SK-N-SH treated with all-trans-retinoic acid at 6 μM for 48 hours (cell line): ENCODE data around the gene WFDC6.

ENCODE experiments used
- ATAC-seq: fragments of 200-7000 bp; cut with Tn5 transposase; 3 replicates; pipeline ENCODE4 v1.9.1; 2020; ENCODE audit warnings: mild to moderate bottlenecking, moderate library complexity
- ARNTL ChIP-seq: fragments of 450-650 bp; formaldehyde crosslinking; IDR thresholded peaks from 2 replicates; pipeline ENCODE4 v1.5.0; 2020; ENCODE audit warnings: low read depth, mild to moderate bottlenecking, moderate library complexity, borderline replicate concordance
- BACH2 ChIP-seq: fragments of 250-450 bp; sonication (Bioruptor Pico); IDR thresholded peaks from 2 replicates; pipeline ENCODE4 v1.9.0; 2021; ENCODE audit warnings: mild to moderate bottlenecking, borderline replicate concordance
- CSDC2 ChIP-seq: fragments of 250-450 bp; sonication (Bioruptor Pico); IDR thresholded peaks from 2 replicates; pipeline ENCODE4 v1.5.0; 2020; ENCODE audit warnings: mild to moderate bottlenecking, moderate library complexity
- ESRRG ChIP-seq: fragments of 250-450 bp; sonication (Bioruptor Pico); IDR thresholded peaks from 2 replicates; pipeline ENCODE4 v1.6.1; 2021; ENCODE audit warnings: mild to moderate bottlenecking
- GLIS3 ChIP-seq: fragments of 250-450 bp; sonication (Bioruptor Pico); IDR thresholded peaks from 2 replicates; pipeline ENCODE4 v1.5.0; 2020; ENCODE audit warnings: mild to moderate bottlenecking, moderate library complexity
- ISL1 ChIP-seq: fragments of 250-450 bp; sonication (Bioruptor Pico); IDR thresholded peaks from 2 replicates; pipeline ENCODE4 v2.1.2; 2022; ENCODE audit warnings: mild to moderate bottlenecking, moderate library complexity
- OSR1 ChIP-seq: fragments of 250-450 bp; sonication (Bioruptor Pico); IDR thresholded peaks from 2 replicates; pipeline ENCODE4 v1.8.0; 2022; ENCODE audit warnings: moderate library complexity, mild to moderate bottlenecking, inconsistent platforms
- PATZ1 ChIP-seq: fragments of 250-450 bp; sonication (Bioruptor Pico); IDR thresholded peaks from 2 replicates; pipeline ENCODE4 v1.8.0; 2020; ENCODE audit warnings: mild to moderate bottlenecking, moderate library complexity, borderline replicate concordance
- POU6F1 ChIP-seq: fragments of 250-450 bp; sonication (Bioruptor Pico); IDR thresholded peaks from 2 replicates; pipeline ENCODE4 v1.8.0; 2021; ENCODE audit warnings: low read depth, mild to moderate bottlenecking, moderate library complexity, borderline replicate concordance
- RARB ChIP-seq: fragments of 250-450 bp; sonication (Bioruptor Pico); IDR thresholded peaks from 2 replicates; pipeline ENCODE4 v1.8.0; 2021; ENCODE audit warnings: mild to moderate bottlenecking, moderate library complexity
- SNAI2 ChIP-seq: fragments of 250-450 bp; sonication (Bioruptor Pico); IDR thresholded peaks from 2 replicates; pipeline ENCODE4 v1.5.0; 2020; ENCODE audit warnings: mild to moderate bottlenecking, moderate library complexity
- TCF4 ChIP-seq: fragments of 250-450 bp; sonication (Bioruptor Pico); IDR thresholded peaks from 2 replicates; pipeline ENCODE4 v1.8.0; 2021; ENCODE audit warnings: mild to moderate bottlenecking, moderate library complexity, borderline replicate concordance
- TOX ChIP-seq: fragments of 250-450 bp; sonication (Bioruptor Pico); IDR thresholded peaks from 2 replicates; pipeline ENCODE4 v1.8.0; 2021; ENCODE audit warnings: mild to moderate bottlenecking, moderate library complexity, borderline replicate concordance
- TSHZ2 ChIP-seq: fragments of 250-450 bp; sonication (Bioruptor Pico); IDR thresholded peaks from 2 replicates; pipeline ENCODE4 v1.5.0; 2020; ENCODE audit warnings: mild to moderate bottlenecking, moderate library complexity
- ZC3H10 ChIP-seq: fragments of 250-450 bp; sonication (Bioruptor Pico); IDR thresholded peaks from 2 replicates; pipeline ENCODE4 v1.5.1; 2021; ENCODE audit warnings: mild to moderate bottlenecking, moderate library complexity
- ZFP3 ChIP-seq: fragments of 250-450 bp; sonication (Bioruptor Pico); IDR thresholded peaks from 2 replicates; pipeline ENCODE4 v1.5.0; 2020; ENCODE audit warnings: mild to moderate bottlenecking, moderate library complexity
- ZFP30 ChIP-seq: fragments of 450-650 bp; formaldehyde crosslinking; IDR thresholded peaks from 2 replicates; pipeline ENCODE4 v1.5.0; 2022; ENCODE audit warnings: mild to moderate bottlenecking, moderate library complexity
- ZNF565 ChIP-seq: fragments of 450-650 bp; formaldehyde crosslinking; conservative IDR thresholded peaks from 2 replicates; pipeline ENCODE4 v1.5.0; 2020; ENCODE audit warnings: low read depth, mild to moderate bottlenecking, moderate library complexity
- ZNF70 ChIP-seq: fragments of 450-650 bp; formaldehyde crosslinking; IDR thresholded peaks from 2 replicates; pipeline ENCODE4 v1.5.0; 2020; ENCODE audit warnings: mild to moderate bottlenecking, moderate library complexity
- ZNF8 ChIP-seq: fragments of 450-650 bp; formaldehyde crosslinking; IDR thresholded peaks from 2 replicates; pipeline ENCODE4 v1.5.0; 2020; ENCODE audit warnings: mild to moderate bottlenecking, moderate library complexity

The WFDC6 gene

GRCh38 chr20:45508068-45508886 is 31.0 kb downstream of the WFDC6 start:
- TF ChIP-seq RARB (CRISPR knock-in tag): no peak
- TF ChIP-seq TCF4: no peak
- TF ChIP-seq OSR1 (CRISPR knock-in tag): no peak
- TF ChIP-seq TOX: no peak
- no peak for TF ChIP-seq CSDC2 (CRISPR knock-in tag)
- TF ChIP-seq ZFP30: no peak
- TF ChIP-seq ZNF8: no peak
- no peak for TF ChIP-seq ZFP3 (CRISPR knock-in tag)
- ATAC-seq: no peak

- no peak for ATAC-seq
- TF ChIP-seq ZNF565: no peak
- TF ChIP-seq ZC3H10: no peak
- no peak for TF ChIP-seq TOX
- TF ChIP-seq RARB (CRISPR knock-in tag): no peak
- no peak for TF ChIP-seq PATZ1 (CRISPR knock-in tag)
- no peak for TF ChIP-seq BACH2 (CRISPR knock-in tag)
- TF ChIP-seq ESRRG (CRISPR knock-in tag): no peak
- TF ChIP-seq ZNF8: no peak
- no peak for TF ChIP-seq GLIS3 (CRISPR knock-in tag)
These were observed 32.1 kb downstream of the WFDC6 start for GRCh38 chr20:45507011-45507820.

- no peak for ATAC-seq
- no peak for TF ChIP-seq ARNTL
- TF ChIP-seq ZFP30: no peak
- no peak for TF ChIP-seq ZNF70 (CRISPR knock-in tag)
- no peak for TF ChIP-seq TOX
- no peak for TF ChIP-seq ZNF8
- TF ChIP-seq GLIS3 (CRISPR knock-in tag): no peak
- no peak for TF ChIP-seq BACH2 (CRISPR knock-in tag)
- TF ChIP-seq ESRRG (CRISPR knock-in tag): no peak
- TF ChIP-seq POU6F1: no peak
- TF ChIP-seq ZNF565: no peak
These were observed 32.9 kb downstream of the WFDC6 start for GRCh38 chr20:45506398-45506797.

- TF ChIP-seq TSHZ2 (CRISPR knock-in tag) (no peak), OSR1 (CRISPR knock-in tag) (no peak), ISL1 (no peak), CSDC2 (CRISPR knock-in tag) (no peak), SNAI2 (CRISPR knock-in tag) (no peak), ZNF8 (no peak), PATZ1 (CRISPR knock-in tag) (no peak), ZNF70 (CRISPR knock-in tag) (no peak)
- TF ChIP-seq, all 23 proteins: peak for 0
- ATAC-seq: no peak
These were observed 35.9 kb downstream of the WFDC6 start for GRCh38 chr20:45503403-45503802.
